SK-N-SH (cell line): ENCODE results near the gene RBM44.

Source experiments
- CTCF ChIP-seq: fragments of 200-600 bp; sonication (generic); IDR thresholded peaks from 2 replicates; pipeline ENCODE4 v1.6.1; 2017; ENCODE audit warnings: antibody characterized with exemption, mild to moderate bottlenecking, moderate library complexity
- EP300 ChIP-seq, 2 experiments: IDR thresholded peaks; 2 replicates each; pipeline versions ENCODE4 v1.4.0 to v1.6.1; 2012; ENCODE audit warnings: borderline replicate concordance in 1 of 2, low read depth in 1 of 2, low read length in 1 of 2
- GATA2 ChIP-seq: sonication (generic); formaldehyde crosslinking; IDR thresholded peaks from 2 replicates; pipeline ENCODE4 v1.5.0; 2020; ENCODE audit warnings: mild to moderate bottlenecking, missing genetic modification reagents
- MAX ChIP-seq: IDR thresholded peaks from 2 replicates; pipeline ENCODE4 v1.4.0; 2012; ENCODE audit warnings: low read depth
- MEF2A ChIP-seq: IDR thresholded peaks from 2 replicates; pipeline ENCODE4 v1.4.0; 2012; ENCODE audit warnings: low read depth, borderline replicate concordance
- MXI1 ChIP-seq: IDR thresholded peaks from 2 replicates; pipeline ENCODE4 v1.6.1; 2012; ENCODE audit warnings: mild to moderate bottlenecking, low read depth, low read length, improper control_type of control experiment
- POLR2AphosphoS5 ChIP-seq: IDR thresholded peaks from 2 replicates; pipeline ENCODE4 v1.6.1; 2012; ENCODE audit warnings: low read depth, low read length
- RFX5 ChIP-seq: IDR thresholded peaks from 2 replicates; pipeline ENCODE4 v1.6.1; 2012; ENCODE audit warnings: mild to moderate bottlenecking, improper control_type of control experiment, low read length
- SIN3A ChIP-seq: IDR thresholded peaks from 2 replicates; pipeline ENCODE4 v1.6.1; 2012; ENCODE audit warnings: low read depth, mild to moderate bottlenecking, low read length, moderate library complexity, borderline replicate concordance
- TAF1 ChIP-seq: IDR thresholded peaks from 2 replicates; pipeline ENCODE4 v1.6.1; 2012; ENCODE audit warnings: low read depth, mild to moderate bottlenecking, low read length, moderate library complexity, borderline replicate concordance

- no peak for TF ChIP-seq CTCF
- TF ChIP-seq POLR2AphosphoS5, result no peak
- no peak for TF ChIP-seq EP300 (IDR thresholded peaks at IDR 0.05; ENCODE audit: borderline replicate concordance in 1 of 2, low read depth in 1 of 2, low read length in 1 of 2)
- TF ChIP-seq RFX5, result no peak
- no peak for TF ChIP-seq SIN3A
- TF ChIP-seq MAX, result no peak
- TF ChIP-seq MXI1, result no peak
- no peak for TF ChIP-seq TAF1
- no peak for TF ChIP-seq GATA2
- TF ChIP-seq MEF2A, result no peak
Observed at GRCh38 chr2:237760506-237761502, 37.8 kb upstream of the RBM44 start.
